Measurements from ENCODE around the gene XRCC6. TPM values are rescaled to one million over a fixed set of nuclear protein-coding genes. Genes with fewer than 3 reads are reported as not detected.

XRCC6 gene
- total and polyA plus RNA-seq, 2 of the 4 experiments (the other 2 are of a cell fraction): 202 to 401 TPM

GRCh38 chr22:41657709-41658108 is 36.6 kb downstream of the XRCC6 start:
- Histone ChIP-seq H3K14ac (replicated peaks; ENCODE audit: low read depth, low read length) (no peak overlapping the region), H3K4me1 (ENCODE audit: control insufficient read depth, insufficient read depth, low read length) (0 out of 2 replicates have a peak, but pooled peaks cover 1% of the 10 kb centered on the region), H2BK5ac (ENCODE audit: low read depth, low read length, poor library complexity, severe bottlenecking) (no peak overlapping the region), H3K27me3 (ENCODE audit: control insufficient read depth, insufficient read depth, low read length) (no peaks in the 10 kb centered on the region), H3K56ac (ENCODE audit: extremely low read depth, insufficient read depth, low read length) (no peak overlapping the region), H4K91ac (ENCODE audit: insufficient read depth, low read depth, low read length) (no peak overlapping the region), H3K9me1 (ENCODE audit: insufficient read depth, low read length) (0 out of 2 replicates have a peak, but pooled peaks cover 7% of the 10 kb centered on the region), H3K18ac (ENCODE audit: low read depth, low read length) (no peak overlapping the region), H3K4me3 (ENCODE audit: insufficient read depth, low read depth, low read length) (no peak overlapping the region), H4K5ac (ENCODE audit: low read depth, low read length) (peak overlapping the region; percentile 36; the same call in 1 of the 2 replicates), H2AK9ac (replicated peaks; ENCODE audit: low read depth, low read length, poor library complexity) (no peak overlapping the region), H3K27ac (ENCODE audit: insufficient read depth, low read length) (no peak overlapping the region), H2BK20ac (ENCODE audit: low read depth, low read length) (no peak overlapping the region), H2BK120ac (ENCODE audit: low read depth, low read length) (no peak overlapping the region), H4K20me1 (ENCODE audit: insufficient read depth, low read length) (peaks cover 10% of the 10 kb centered on the region), H3K79me1 (ENCODE audit: low read depth in 1 of 2, low read length in 2 of 2) (peaks cover 24 to 54% of the 10 kb centered on the region in 2 experiments), H2AK5ac (ENCODE audit: low read depth, low read length) (no peak overlapping the region), H2BK15ac (ENCODE audit: low read depth, low read length) (no peak overlapping the region), H3K4me2 (ENCODE audit: low read depth, low read length) (no peak overlapping the region), H3K9ac (ENCODE audit: low read depth, low read length) (no peak overlapping the region), H3K23ac (ENCODE audit: low read depth, low read length) (no peak overlapping the region), H3K36me3 (ENCODE audit: control insufficient read depth, insufficient read depth, low read length) (peaks cover 59% of the 10 kb centered on the region), H4K8ac (ENCODE audit: low read depth in 2 of 2, low read length in 2 of 2) (no peak overlapping the region), H2AFZ (replicated peaks; ENCODE audit: low read length, poor library complexity) (no peak overlapping the region), H3K9me3 (ENCODE audit: control insufficient read depth, insufficient read depth, low read length) (no peaks in the 10 kb centered on the region), H3K4ac (ENCODE audit: low read depth, low read length) (no peak overlapping the region)
- CTCF ChIA-PET: interaction anchor here (2.5 kb wide), 1 partner anchor 9 kb away, joined by 12 read pairs; no protein-coding TSS in a partner anchor
- DNase-seq (no peak), ATAC-seq (ENCODE audit: low read depth) (no peak)
- no peak for TF ChIP-seq POLR2A (IDR thresholded peaks at IDR 0.05; ENCODE audit: low read depth, low read length)
- BruUV-seq (replicated peaks): no TSS peak
- intact Hi-C loops (cut with micrococcal nuclease) (no loop called here), dilution Hi-C loops (cut with HindIII; ENCODE audit: low sequenced_read_pairs, unreplicated experiment) (no loop called here), in situ Hi-C loops (cut with MboI; ENCODE audit: low sequenced_read_pairs) (no loop called here)
- POLR2A ChIA-PET (ENCODE audit: unreplicated experiment): no interaction called here
- 88% methylated on average over 1 of the region's 6 CpGs; no CpG with 5 or more reads in 1 of the 2 experiments for WGBS, 2 experiments (ENCODE audit: extremely low coverage in 2 of 2, insufficient read length in 1 of 2)
